Glomerular endothelial cell (primary cell): Measurements from ENCODE around the gene PAGR1. TPM values are rescaled to one million over a fixed set of nuclear protein-coding genes. Genes with fewer than 3 reads are reported as not detected.
"Not testable (repeated sequence)": the region's sequence is repeated elsewhere in the genome, so short reads cannot be mapped to it uniquely, and the experiment has no call there.

Experiments used
- DNase-seq: peaks from one replicate; pipeline ENCODE4 v3.0.0-alpha.2; 2011; ENCODE audit warnings: low read depth, low spot score; ENCODE audit errors: extremely low read depth
- total RNA-seq: library from RNA; depleted of rRNA; stranded (reverse); fragments of >200 nt; gene quantifications from 2 replicates; pipeline ENCODE4 v1.2.3, GENCODE V29; 2015

Gene PAGR1
- total RNA-seq, 1 donor from 2014 or later, result 33.7 TPM

DNA sequence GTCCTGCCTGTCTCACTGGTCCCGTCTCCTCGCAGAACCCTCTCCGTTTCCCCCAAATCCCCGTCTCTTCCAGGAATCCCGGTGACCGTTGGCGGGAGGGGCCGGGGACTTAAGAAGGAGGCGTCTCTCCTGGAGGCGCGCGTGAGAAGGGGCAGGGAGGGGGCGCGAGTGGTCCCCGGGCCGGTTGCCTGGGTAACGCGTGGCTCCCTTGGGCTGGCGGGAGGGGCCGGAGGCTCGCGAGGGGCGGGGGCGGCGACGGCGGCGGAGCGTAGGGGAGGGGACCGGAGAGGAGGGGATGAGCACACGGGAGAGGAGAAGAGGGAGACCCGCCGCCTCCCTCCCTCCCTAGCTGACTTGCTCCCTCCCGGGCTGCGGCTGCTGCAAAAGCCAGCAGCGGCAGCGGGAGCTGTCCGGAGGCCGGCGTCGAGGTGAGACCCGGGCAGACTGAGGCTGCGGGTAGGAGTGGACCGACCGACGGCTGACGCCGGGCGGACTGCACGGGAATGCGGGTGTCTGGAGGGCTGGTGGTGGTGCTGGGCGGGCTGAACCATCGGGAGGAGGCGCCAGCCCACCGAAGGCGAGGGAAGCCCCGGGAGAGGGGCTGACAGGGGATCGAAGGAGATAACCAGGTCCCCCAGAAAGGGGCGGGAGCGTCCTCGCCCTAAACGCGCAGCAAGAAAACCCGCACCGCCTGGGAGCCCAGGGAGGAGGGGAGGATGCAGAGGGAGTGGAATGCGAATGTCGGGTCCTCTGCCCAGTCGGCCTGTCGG lies 3.9 kb upstream of the PAGR1 start, which contains the start of gene PRRT2:
Gene PRRT2 (plus strand): TSS at position 298 of the 770 bp plus-strand sequence. CDS start 862 bp downstream, outside the sequence.
- no peak for DNase-seq

DNA sequence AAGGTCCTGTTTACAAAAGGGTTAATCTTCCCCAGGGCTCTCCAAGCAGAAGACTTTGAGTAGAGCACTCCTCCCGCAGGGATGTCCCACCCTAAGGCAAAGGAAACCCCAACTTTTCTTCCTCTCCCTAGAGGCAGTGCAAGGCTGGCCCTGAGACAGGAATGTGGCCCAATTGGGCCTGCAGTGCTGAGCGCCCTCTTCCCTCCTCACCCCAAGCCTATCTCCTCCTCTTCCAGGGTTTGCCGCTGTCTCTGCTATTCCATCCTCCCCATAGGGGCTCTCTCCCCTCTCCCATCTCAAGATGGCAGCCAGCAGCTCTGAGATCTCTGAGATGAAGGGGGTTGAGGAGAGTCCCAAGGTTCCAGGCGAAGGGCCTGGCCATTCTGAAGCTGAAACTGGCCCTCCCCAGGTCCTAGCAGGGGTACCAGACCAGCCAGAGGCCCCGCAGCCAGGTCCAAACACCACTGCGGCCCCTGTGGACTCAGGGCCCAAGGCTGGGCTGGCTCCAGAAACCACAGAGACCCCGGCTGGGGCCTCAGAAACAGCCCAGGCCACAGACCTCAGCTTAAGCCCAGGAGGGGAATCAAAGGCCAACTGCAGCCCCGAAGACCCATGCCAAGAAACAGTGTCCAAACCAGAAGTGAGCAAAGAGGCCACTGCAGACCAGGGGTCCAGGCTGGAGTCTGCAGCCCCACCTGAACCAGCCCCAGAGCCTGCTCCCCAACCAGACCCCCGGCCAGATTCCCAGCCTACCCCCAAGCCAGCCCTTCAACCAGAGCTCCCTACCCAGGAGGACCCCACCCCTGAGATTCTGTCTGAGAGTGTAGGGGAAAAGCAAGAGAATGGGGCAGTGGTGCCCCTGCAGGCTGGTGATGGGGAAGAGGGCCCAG lies 3.0 kb upstream of the PAGR1 start:
- DNase-seq, result no peak

DNA sequence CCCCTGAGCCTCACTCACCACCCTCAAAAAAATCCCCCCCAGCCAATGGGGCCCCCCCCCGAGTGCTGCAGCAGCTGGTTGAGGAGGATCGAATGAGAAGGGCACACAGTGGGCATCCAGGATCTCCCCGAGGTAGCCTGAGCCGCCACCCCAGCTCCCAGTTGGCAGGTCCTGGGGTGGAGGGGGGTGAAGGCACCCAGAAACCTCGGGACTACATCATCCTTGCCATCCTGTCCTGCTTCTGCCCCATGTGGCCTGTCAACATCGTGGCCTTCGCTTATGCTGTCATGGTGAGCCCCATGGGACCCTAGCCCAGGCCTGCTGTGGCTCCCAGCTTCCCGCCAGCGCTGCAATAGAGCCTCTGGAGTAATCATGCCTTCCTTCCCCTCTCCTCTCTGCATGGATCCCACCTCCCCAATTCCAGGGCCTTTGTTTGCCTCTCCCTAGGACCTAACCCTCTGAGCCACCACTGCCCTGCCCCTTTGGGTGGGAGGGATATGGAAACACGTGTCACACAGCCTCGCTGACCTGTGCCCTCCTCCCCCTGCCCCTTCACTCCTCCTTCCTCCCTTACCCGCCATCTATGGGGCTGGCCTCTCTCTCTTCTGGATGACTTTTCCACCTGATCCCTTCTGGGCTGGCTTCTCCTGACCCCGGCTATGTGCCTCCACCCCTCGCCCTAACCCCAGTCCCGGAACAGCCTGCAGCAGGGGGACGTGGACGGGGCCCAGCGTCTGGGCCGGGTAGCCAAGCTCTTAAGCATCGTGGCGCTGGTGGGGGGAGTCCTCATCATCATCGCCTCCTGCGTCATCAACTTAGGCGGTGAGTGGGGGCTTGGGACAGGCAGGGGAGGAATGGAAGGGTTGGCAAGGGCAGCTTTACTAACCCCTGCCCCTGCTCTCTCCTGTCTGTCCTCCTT lies 2.0 kb upstream of the PAGR1 start:
- no peak for DNase-seq

DNA sequence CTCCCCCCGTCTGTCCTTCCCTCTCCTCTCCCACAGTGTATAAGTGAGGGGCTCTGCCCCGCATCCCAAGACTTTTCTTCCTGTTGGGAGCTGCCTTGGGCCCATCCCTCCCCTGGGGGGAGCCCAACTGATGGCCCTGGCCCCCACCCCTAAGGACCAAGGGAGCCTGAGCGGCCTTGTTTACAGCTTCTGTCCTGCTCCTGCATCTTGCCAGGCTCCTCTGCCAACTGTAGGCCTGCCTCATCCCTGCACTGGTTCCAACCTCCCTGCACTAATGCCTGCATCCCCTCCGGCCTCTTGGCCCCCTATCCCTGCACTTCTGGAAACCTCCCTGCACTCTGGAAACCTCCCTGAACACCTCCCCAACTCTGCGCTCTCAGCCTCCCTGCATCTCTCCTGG lies 1.4 kb upstream of the PAGR1 start:
- DNase-seq, result no peak

DNA sequence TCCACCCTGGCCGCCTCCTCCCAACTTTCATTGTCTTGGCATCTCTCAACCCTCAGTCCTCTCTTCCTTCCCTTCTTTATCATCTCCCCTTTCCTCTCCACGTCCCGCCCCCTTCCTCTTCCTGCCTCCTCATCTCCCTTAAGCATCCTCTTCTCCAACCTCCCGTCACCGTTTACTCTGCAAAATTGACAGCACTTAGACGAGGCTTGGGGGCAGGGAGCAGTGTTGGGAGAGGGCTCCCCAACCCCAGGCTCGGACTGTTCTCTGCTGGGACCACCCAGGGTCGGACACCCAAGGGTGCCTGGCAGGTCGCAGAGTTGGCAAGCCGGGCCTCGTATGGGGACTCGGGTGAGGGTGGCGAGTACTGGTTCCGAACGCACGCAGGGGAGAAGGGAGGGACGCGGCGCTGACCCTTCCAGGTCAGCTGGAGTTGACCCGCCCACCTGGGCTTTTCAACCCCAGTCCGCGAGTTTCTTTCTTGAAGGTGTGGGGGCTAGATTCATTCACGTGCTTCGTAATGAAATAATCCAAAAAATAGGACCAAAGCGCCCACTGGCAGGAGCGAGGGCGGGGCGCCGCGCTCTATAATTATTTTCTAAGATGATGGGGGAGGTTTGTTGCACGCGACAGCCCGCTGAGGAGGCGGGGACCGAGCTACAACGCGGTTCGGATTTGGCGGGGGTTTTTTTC lies 775 bp upstream of the PAGR1 start:
- no peak for DNase-seq

DNA sequence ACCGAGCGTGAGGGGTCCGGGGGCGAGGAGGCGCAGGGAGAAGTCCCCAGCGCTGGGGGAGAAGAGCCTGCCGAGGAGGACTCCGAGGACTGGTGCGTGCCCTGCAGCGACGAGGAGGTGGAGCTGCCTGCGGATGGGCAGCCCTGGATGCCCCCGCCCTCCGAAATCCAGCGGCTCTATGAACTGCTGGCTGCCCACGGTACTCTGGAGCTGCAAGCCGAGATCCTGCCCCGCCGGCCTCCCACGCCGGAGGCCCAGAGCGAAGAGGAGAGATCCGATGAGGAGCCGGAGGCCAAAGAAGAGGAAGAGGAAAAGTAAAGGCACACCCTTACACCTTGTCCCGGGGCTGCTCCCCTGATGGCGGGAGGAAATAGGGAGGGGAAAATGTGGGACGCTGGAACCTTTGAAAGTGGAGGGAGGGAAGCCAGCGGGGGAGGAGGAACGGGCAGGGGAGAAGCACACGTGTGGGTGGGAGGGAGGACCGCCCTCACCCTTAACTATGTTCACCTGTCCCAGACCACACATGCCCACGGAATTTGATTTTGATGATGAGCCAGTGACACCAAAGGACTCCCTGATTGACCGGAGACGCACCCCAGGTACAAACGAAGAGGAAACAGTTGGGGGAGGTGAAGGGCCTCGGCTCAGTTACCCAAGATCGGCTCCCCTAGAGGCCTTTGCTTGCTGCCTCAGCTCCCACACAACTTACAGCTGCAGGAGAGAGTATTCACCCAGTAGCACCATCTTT lies 916 bp downstream of the PAGR1 start:
- DNase-seq, result no peak

DNA sequence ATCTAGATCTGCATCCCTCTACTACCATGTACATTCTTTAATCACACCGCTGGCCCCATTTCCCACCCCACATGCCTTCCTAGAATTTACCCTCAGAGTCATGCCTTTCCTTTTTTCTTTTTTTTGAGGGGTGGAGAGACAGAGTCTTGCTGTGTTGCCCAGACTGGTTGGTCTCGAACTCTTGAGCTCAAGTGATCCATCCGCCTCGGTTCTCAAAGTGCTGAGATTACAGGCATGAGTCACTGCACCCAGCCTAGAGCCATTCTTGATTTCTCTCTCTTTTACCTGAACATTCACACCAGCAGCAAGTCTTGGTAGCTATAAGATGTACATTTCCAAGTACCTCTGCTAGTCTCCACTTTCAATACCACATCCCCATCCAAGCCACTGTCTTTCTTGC lies 2.1 kb downstream of the PAGR1 start:
- DNase-seq, result no peak

DNA sequence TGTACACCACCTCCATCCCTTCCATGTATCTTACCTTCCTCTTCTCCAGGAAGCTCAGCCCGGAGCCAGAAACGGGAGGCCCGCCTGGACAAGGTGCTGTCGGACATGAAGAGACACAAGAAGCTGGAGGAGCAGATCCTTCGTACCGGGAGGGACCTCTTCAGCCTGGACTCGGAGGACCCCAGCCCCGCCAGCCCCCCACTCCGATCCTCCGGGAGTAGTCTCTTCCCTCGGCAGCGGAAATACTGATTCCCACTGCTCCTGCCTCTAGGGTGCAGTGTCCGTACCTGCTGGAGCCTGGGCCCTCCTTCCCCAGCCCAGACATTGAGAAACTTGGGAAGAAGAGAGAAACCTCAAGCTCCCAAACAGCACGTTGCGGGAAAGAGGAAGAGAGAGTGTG lies 3.6 kb downstream of the PAGR1 start:
- no peak for DNase-seq

DNA sequence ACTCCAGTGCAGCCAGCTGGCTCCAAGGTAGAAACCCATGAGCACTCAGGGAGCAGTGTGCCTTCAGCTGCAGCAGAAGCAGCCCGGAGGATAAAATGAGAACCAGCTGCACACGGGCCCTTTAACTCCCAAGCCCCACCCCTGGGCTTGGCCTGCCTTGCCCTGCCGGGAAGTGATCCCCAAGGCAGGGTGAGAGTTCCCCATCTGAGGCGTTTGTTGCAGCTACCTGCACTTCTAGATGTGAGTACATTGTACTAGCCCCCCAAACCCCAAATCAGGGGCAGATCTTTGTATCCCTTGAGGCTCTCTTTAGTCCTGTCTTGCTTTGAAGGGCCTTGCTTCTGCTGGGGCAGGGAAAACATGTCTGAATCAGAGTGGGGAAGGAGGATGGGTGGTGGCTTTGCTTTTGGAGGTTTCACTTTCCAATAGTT lies 4.3 kb downstream of the PAGR1 start, which contains the start of gene MVP:
Gene MVP (plus strand): TSS at position 192 of the 431 bp plus-strand sequence. CDS start 10,088 bp downstream, outside the sequence.
- no peak for DNase-seq

DNA sequence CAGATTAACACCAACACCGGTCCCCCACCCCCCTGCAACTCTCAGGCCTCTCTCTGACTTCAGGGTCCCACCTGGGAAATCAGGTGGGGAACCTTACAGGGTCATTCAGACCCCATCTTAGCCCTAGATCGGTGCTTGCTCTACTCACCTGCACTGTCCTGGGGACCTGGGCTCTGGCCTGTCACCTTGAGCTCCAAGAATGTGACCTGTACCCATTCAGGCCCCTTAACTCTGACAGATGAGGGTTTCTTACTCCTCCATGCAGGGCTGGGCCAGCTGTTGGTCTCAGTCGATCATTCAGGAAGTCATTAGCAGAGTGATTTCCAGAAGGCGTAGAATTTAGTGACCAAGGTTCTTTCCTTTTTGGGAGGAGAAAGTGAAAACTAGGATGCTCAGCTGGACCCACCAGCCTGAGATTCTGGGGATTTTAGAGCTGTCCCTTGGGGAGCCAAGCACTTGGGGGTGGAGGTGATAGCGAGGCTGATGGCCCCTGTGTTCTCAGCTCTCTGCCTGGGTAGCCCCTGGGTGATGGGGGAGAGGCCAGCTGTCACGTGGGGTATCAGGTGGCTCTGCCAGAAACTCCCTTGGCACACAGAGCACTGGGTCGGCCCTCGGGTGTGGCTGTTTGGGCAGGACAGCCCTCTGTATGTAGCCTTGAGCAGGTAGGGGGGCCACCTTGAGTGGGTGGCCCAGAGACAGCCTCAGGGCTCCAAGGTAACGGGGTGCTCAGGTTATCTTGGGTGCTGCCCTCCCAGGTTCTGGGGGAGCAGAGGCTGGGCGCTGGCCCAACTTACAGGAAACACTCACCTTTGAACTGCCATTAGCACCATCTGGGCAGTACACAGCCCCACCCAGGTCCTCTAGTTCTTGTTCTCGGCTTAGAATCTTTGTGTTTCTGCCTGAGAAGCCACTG lies 5.0 kb downstream of the PAGR1 start:
- no peak for DNase-seq

DNA sequence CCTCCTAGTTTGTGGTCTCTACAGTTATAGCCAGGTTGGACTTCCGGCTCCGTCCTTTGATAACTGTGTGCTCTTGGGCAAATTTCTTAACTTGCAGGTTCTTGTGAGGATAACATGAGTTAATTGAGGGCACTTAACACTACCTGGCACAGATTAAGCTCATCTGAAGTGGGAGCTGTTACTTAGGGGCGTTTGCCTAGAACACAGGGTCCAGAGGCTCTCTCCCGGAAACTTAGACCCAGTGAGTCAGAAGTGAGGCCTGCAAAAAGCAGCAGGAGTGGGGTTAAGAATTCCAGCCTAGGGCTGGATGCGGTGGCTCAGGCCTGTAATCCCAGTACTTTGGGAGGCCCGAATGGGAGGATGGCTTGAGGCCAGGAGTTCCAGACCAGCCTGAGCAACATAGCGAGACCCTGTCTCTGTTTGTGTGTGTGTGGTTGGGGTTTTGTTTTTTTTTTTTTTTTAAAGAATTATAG lies 5.7 kb downstream of the PAGR1 start:
- no peak for DNase-seq

DNA sequence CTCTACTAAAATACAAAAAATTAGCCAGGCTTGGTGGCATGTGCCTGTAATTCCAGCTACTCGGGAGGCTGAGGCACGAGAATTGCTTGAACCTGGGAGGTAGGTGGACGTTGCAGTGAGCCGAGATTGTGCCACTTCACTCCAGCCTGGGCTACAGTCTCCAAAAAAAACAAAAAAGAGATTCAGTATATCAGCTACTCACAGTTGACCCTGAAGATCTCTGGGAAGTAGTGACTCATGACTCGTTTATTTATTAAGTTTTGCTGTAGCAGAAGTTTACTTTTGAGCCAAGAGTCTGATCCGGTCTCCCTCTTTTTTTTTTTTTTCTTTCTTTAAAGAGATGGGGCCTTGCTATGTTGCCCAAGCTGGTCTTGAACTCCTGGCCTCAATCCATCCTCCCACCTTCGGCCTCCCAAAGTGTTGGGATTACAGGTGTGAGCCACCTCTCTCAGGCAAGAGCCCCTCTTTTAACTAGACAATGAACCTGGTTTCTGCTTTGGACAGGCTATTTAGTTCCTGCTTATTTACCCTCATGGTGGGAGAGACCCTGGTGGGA lies 8.7 kb downstream of the PAGR1 start:
- no peak for DNase-seq

DNA sequence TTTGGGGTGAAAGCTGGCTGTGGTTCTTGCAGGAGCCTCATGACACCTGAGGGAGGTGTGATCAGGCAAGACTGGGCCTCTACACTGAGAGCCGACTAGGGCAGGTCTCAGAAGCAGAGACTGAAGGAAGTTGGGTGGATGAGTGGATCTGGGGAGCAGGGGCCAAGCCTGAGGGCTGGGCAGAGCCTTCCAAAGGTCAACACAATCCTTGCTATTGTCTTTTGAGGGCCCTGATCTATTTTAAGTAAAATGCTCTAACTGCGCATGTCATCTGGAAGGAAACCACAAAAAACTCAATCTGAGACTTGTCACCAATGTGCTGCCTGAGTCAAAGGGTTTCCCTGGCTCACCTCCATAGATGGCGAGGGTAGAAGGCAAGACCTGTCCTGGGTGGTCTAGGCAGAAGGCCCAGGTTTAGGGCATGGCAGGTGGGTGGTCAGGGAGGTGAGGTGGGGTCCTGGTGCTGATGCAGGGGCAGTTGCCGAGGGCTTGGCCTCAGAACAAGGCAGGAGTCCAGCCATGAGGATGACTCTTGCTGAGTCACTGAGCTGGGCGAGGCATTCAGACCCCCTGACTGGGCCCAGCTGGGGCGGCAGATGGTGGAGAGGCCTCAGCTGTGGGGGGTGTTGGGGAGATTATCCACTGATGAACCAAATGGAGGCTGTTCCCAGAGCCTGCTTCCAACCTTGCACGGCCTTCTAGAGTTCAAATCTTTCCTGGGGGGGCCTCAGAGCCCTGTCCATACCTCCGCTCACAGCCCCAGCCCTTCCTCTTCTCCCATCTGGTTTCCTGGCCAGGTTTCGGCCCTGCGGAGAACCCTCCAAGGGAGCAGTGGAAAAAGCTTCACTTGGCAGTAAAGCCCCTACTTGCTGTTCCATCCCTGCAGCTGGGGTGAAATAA lies 9.4 kb downstream of the PAGR1 start:
- no peak for DNase-seq

DNA sequence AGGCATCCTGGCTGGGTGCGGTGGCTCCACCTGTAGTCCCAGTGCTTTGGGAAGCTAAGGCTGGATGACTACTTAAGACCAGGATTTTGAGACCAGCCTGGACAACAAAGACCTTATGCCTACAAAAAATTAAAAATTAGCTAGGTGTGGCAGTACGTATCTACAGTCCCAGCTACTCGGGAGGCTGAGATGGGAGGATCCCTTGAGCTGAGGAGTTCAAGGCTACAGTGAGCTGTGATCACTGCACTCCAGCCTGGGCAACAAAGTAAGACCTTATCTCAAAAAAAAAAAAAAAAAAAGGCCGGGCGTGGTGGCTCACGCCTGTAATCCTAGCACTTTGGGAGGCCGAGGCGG lies 10.4 kb downstream of the PAGR1 start:
- no peak for DNase-seq

DNA sequence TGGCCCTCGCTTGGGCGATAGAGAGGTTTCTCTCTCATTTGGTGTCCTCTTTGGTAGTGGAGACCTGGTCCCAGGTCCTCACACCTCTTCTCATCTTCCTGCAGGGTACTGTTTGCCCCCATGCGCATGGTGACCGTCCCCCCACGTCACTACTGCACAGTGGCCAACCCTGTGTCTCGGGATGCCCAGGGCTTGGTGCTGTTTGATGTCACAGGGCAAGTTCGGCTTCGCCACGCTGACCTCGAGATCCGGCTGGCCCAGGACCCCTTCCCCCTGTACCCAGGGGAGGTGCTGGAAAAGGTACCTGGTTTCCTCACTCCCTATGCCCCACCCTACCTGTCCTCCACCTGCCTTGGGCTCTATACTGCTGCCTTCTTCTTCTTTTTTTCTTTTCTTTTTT lies 14.8 kb downstream of the PAGR1 start:
- DNase-seq, result no peak

DNA sequence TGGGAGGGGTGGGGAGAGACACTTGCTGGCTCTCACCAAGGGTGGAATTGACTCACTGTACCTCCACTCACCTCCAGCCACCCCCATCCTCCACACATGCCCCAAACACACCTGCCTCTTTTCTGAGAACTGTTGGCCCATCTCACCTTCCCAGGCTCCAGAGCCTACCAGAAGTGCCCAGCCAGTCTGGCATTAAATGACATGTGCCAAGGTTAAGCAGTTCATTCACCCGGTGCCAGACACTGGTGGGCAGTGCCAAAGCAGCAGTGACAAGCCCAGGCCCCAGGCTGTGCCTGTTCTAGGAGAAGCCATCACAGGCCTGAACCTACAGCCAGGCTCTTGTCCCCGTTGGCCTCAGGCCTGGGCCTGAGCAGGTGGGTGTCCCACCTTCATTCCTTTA lies 15.5 kb downstream of the PAGR1 start:
- no peak for DNase-seq

DNA sequence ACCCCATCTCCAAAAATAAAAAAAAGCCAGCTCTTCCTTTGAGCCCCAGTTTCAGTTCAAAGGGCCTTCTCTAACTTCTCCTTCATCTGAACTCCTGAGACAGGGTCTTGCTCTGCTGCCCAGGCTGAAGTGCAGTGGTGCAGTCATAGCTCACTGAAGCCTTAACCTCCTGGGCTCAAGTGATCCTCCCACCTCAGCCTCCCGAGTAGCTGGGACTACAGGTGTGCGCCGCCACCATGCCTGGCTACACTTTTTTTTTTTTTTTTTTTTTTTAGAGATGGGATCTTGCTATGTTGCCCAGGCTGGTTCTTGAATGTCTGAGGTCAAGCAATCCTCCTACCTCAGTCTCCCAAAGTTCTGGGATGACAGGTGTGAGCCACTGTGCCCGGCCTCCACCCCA lies 17.3 kb downstream of the PAGR1 start:
- DNase-seq, result not testable (repeated sequence)
